Esophagus muscularis mucosa (tissue), 4 donors: Measurements from ENCODE around the gene NTN4. TPM values are rescaled to one million over a fixed set of nuclear protein-coding genes. Genes with fewer than 3 reads are reported as not detected.

Experiments
- DNase-seq: peaks from one replicate; pipeline ENCODE4 v3.0.0-alpha.2; 2017; ENCODE audit errors: extremely low spot score
- H3K27ac ChIP-seq, 4 donors: fragments of 200-600 bp; sonication (generic); replicated peaks in 1 of 4; 1 replicate in 3 of 4; 2 replicates in 1 of 4; pipeline ENCODE4 v1.5.1; 2016 to 2019; ENCODE audit warnings: mild to moderate bottlenecking in 1 of 4
- H3K27me3 ChIP-seq, 4 donors: fragments of 200-600 bp; sonication (generic); one replicate each; pipeline versions ENCODE4 v1.5.1 to v1.6.0; 2016 to 2019
- H3K36me3 ChIP-seq, 4 donors: fragments of 200-600 bp; sonication (generic); one replicate each; pipeline ENCODE4 v1.5.1; 2016 to 2019
- H3K4me1 ChIP-seq, 4 donors: fragments of 200-600 bp; sonication (generic); one replicate each; pipeline ENCODE4 v1.5.1; 2016 to 2019
- H3K4me3 ChIP-seq, 4 donors: fragments of 200-600 bp; sonication (generic); 1 replicate in 2 of 4; 2 replicates in 2 of 4; pipeline ENCODE4 v1.5.1; 2016 to 2019; ENCODE audit warnings: mild to moderate bottlenecking in 4 of 4, moderate library complexity in 1 of 4
- H3K9me3 ChIP-seq, 4 donors: fragments of 200-600 bp; sonication (generic); 1 replicate in 3 of 4; 2 replicates in 1 of 4; pipeline ENCODE4 v1.5.1; 2016 to 2019
- CTCF ChIP-seq, 3 experiments: fragments of 200-600 bp in 2 of 3; fragments of 450-650 bp in 1 of 3; sonication (generic) in 2 of 3; IDR thresholded peaks; one replicate each; pipeline ENCODE4 v1.5.1; 2017 to 2019; ENCODE audit warnings: antibody characterized with exemption in 3 of 3, mild to moderate bottlenecking in 2 of 3, moderate library complexity in 1 of 3
- EP300 ChIP-seq: sonication (generic); formaldehyde crosslinking; IDR thresholded peaks from one replicate; pipeline ENCODE4 v1.6.1; 2017; ENCODE audit warnings: antibody characterized with exemption
- POLR2A ChIP-seq: fragments of 450-650 bp; IDR thresholded peaks from one replicate; pipeline ENCODE4 v1.6.1; 2017; ENCODE audit warnings: antibody characterized with exemption, moderate library complexity, mild to moderate bottlenecking, low read depth
- POLR2AphosphoS5 ChIP-seq, 2 donors: sonication (generic); formaldehyde crosslinking; IDR thresholded peaks; one replicate each; pipeline ENCODE4 v1.6.1; 2017; ENCODE audit warnings: antibody characterized with exemption in 2 of 2
- WGBS: methylation state at CpG from one replicate; pipeline ENCODE4 v1.1.5; 2018; 5-methylcytosine and 5-hydroxymethylcytosine counted together
- intact Hi-C: fragments of 100-400 bp; cut with DNase I; formaldehyde crosslinking; loops from one replicate; pipeline ENCODE4 v1.15.1; 2023
- total RNA-seq, 4 donors: library from RNA; depleted of rRNA; stranded (reverse); fragments of >200 nt; gene quantifications; one replicate each; pipeline versions ENCODE4 v1.1.0 to v1.2.1, GENCODE V29; 2016

NTN4 gene
- total RNA-seq, 4 donors from 2014 or later = 46.7 to 73.1 (median 52.7) TPM

GRCh38 chr12:95796225-95796981, 5.8 kb upstream of the NTN4 start:
- WGBS = 95% methylated on average over 4 of the region's 4 CpGs
- Histone ChIP-seq H3K9me3 (no peaks in the 10 kb centered on the region), H3K4me3 (no peak overlapping the region), H3K27me3 (no peaks in the 10 kb centered on the region), H3K36me3 (no peaks in the 10 kb centered on the region), H3K4me1 (peaks cover 0 to 11% (median 4%) of the 10 kb centered on the region in 4 donors), H3K27ac (no peak overlapping the region)
- intact Hi-C loops = no loop called here
- DNase-seq = no peak
- TF ChIP-seq CTCF (IDR thresholded peaks at IDR 0.05) (no peak), EP300 (no peak), POLR2AphosphoS5 (IDR thresholded peaks at IDR 0.05) (no peak), POLR2A (no peak)

DNA sequence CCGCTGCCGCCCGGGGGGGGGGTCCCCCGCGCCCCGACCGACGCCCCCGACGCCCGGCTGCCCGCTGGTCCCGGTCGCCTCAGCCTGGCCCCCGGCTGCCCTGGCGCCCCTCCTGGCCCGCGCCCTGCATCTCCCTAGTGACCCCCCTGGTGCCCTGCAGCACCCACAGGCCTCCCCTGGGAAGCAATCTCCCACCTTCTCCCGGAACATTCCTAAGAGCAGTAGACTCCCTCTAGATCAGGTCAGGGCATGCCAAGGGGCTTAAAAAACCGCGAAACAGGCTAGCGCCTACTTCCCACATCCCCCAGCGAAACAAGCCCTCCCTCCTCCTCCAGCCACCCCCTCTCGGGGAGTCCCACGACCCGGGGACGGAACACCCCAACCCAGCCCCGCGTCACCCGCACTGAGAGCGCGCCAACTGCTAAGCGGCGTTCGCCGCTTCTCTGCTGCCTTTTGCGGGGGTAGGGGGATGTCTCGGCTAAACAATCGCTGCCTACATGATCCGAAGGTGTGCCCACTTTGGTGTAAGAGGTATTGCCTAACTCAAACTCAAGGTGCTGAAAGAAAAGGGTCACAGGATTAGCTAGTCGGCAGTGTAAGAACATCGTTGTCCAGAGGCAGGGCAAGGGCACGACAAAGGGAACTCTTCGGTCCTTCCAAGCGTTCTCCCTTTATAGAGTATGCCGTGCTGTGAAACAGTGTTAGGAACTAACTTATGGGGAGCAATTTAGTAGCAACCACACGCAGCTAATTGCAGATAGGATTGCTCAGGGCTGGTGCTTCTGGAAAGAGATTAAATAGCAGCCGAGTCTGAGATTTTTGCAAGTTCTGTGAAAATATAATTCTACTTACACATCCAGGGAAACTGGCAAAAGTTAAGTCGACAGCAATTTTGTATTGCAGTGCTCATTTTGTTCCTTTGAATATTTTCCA, 619 bp upstream of the NTN4 start:
- no peaks in the 10 kb centered on the region for H3K27me3 ChIP-seq
- H3K9me3 ChIP-seq = no peaks in the 10 kb centered on the region
- 6% methylated on average over 22 of the region's 49 CpGs for WGBS
- H3K4me1 ChIP-seq = peaks cover 22 to 55% (median 38%) of the 10 kb centered on the region in 4 donors
- peak overlapping the region; percentile 92 to 94 (median 93) for H3K27ac ChIP-seq
- peaks cover 0 to 6% (median 0%) of the 10 kb centered on the region in 4 donors for H3K36me3 ChIP-seq
- intact Hi-C loops = no loop called here
- peak overlapping the region; percentile 88 to 93 (median 92) for H3K4me3 ChIP-seq
- no peak for DNase-seq
- TF ChIP-seq POLR2A = no peak
- TF ChIP-seq POLR2AphosphoS5 (IDR thresholded peaks at IDR 0.05) = peak; percentile 17 to 55
- no peak for TF ChIP-seq CTCF (IDR thresholded peaks at IDR 0.05)
- no peak for TF ChIP-seq EP300

- Histone ChIP-seq H3K27me3 (no peaks in the 10 kb centered on the region), H3K36me3 (peaks cover 0 to 15% (median 2%) of the 10 kb centered on the region in 4 donors), H3K4me1 (peaks cover 30 to 71% (median 56%) of the 10 kb centered on the region in 4 donors), H3K27ac (peak overlapping the region; percentile 92 to 94 (median 93)), H3K9me3 (no peaks in the 10 kb centered on the region), H3K4me3 (peak overlapping the region; percentile 88 to 93 (median 92))
- TF ChIP-seq POLR2AphosphoS5 (IDR thresholded peaks at IDR 0.05) (no peak), EP300 (no peak), CTCF (IDR thresholded peaks at IDR 0.05) (no peak)
- intact Hi-C loops = no loop called here
- 4% methylated on average over 28 of the region's 39 CpGs for WGBS
- DNase-seq = no peak
Observed at GRCh38 chr12:95789126-95790032, 1.2 kb downstream of the NTN4 start.

- TF ChIP-seq CTCF (IDR thresholded peaks at IDR 0.05) = no peak
- TF ChIP-seq POLR2A = no peak
- TF ChIP-seq POLR2AphosphoS5 (IDR thresholded peaks at IDR 0.05) = no peak
- no peak for TF ChIP-seq EP300
- Histone ChIP-seq H3K4me3 (peak overlapping the region; percentile 88 to 93 (median 92)), H3K27ac (no peak overlapping the region), H3K4me1 (peaks cover 30 to 76% (median 63%) of the 10 kb centered on the region in 4 donors), H3K9me3 (no peaks in the 10 kb centered on the region), H3K36me3 (peaks cover 0 to 17% (median 2%) of the 10 kb centered on the region in 4 donors), H3K27me3 (no peaks in the 10 kb centered on the region)
- 69% methylated on average over 1 of the region's 1 CpG for WGBS
- intact Hi-C loops = no loop called here
- DNase-seq = no peak
Observed at GRCh38 chr12:95788637-95789036, 1.9 kb downstream of the NTN4 start.
